ENCODE results near the gene KCTD17.

Gene KCTD17

GRCh38 chr22:37083914-37084313 is 32.4 kb downstream of the KCTD17 start:
- TF ChIP-seq CTCF (conservative IDR thresholded peaks at IDR 0.05) (no peak), ZFX (IDR thresholded peaks at IDR 0.05) (no peak)
- H3K27ac ChIP-seq, result no peak overlapping the region

GRCh38 chr22:37084385-37084784 is 32.8 kb downstream of the KCTD17 start:
- TF ChIP-seq ZFX (IDR thresholded peaks at IDR 0.05) (no peak), CTCF (conservative IDR thresholded peaks at IDR 0.05) (no peak)
- H3K27ac ChIP-seq, result no peak overlapping the region

GRCh38 chr22:37086184-37086583 is 34.6 kb downstream of the KCTD17 start:
- TF ChIP-seq ZFX (IDR thresholded peaks at IDR 0.05) (no peak), CTCF (conservative IDR thresholded peaks at IDR 0.05) (no peak)
- H3K27ac ChIP-seq, result no peak overlapping the region

- no peak overlapping the region for H3K27ac ChIP-seq
Measured at GRCh38 chr22:37088108-37088605, 36.6 kb downstream of the KCTD17 start.

GRCh38 chr22:37088750-37089408 is 37.3 kb downstream of the KCTD17 start:
- no peak for TF ChIP-seq ZFX (IDR thresholded peaks at IDR 0.05)
- TF ChIP-seq CTCF (conservative IDR thresholded peaks at IDR 0.05), result no peak

More at GRCh38 chr22:37088108-37088605, 36.6 kb downstream of the KCTD17 start:
- TF ChIP-seq ZFX (IDR thresholded peaks at IDR 0.05) (no peak), CTCF (conservative IDR thresholded peaks at IDR 0.05) (no peak)

GRCh38 chr22:37089434-37089833 is 37.9 kb downstream of the KCTD17 start:
- no peak overlapping the region for H3K27ac ChIP-seq
- no peak for TF ChIP-seq CTCF (conservative IDR thresholded peaks at IDR 0.05)
- no peak for TF ChIP-seq ZFX (IDR thresholded peaks at IDR 0.05)

More at GRCh38 chr22:37088750-37089408, 37.3 kb downstream of the KCTD17 start:
- H3K27ac ChIP-seq, result no peak overlapping the region

- no peak for TF ChIP-seq CTCF (conservative IDR thresholded peaks at IDR 0.05)
- TF ChIP-seq ZFX (IDR thresholded peaks at IDR 0.05), result no peak
Measured at GRCh38 chr22:37090920-37091695, 39.6 kb downstream of the KCTD17 start.

More at GRCh38 chr22:37090920-37091695, 39.6 kb downstream of the KCTD17 start:
- H3K27ac ChIP-seq, result no peak overlapping the region

All from C4-2B (cell line).